Kidney epithelial cell (primary cell): Measurements from ENCODE around the gene RAB17. TPM values are rescaled to one million over a fixed set of nuclear protein-coding genes. Genes with fewer than 3 reads are reported as not detected.
A peak's percentile ranks its signal among the peaks of the same experiment; 100 is the strongest.
"Not testable (repeated sequence)": the region's sequence is repeated elsewhere in the genome, so short reads cannot be mapped to it uniquely, and the experiment has no call there.

ENCODE experiments used
- DNase-seq: peaks from one replicate; pipeline ENCODE4 v3.0.0-alpha.2; 2010; ENCODE audit warnings: low read depth
- H3K27me3 ChIP-seq: 2 replicates; pipeline ENCODE4 v1.6.0; 2011; ENCODE audit warnings: low read length; ENCODE audit not compliant: control insufficient read depth, insufficient read depth
- H3K36me3 ChIP-seq: 2 replicates; pipeline ENCODE4 v1.5.1; 2011; ENCODE audit warnings: low read length; ENCODE audit not compliant: control insufficient read depth, insufficient read depth
- H3K4me3 ChIP-seq: 2 replicates; pipeline ENCODE4 v1.5.1; 2011; ENCODE audit warnings: low read depth, mild to moderate bottlenecking, control low read depth, low read length
- CTCF ChIP-seq: IDR thresholded peaks from 2 replicates; pipeline ENCODE4 v1.5.1; 2011; ENCODE audit warnings: mild to moderate bottlenecking, moderate library complexity, low read length, control low read depth, inconsistent platforms; ENCODE audit not compliant: insufficient read depth, poor library complexity, severe bottlenecking
- total RNA-seq: library from RNA; depleted of rRNA; stranded (reverse); fragments of >200 nt; gene quantifications from 2 replicates; pipeline ENCODE4 v1.2.3, GENCODE V29; 2015

Gene RAB17
- total RNA-seq, 1 donor from 2014 or later = 12.1 TPM

- no peak for DNase-seq
These were observed 22.2 kb upstream of the RAB17 start for GRCh38 chr2:237612527-237613357.

GRCh38 chr2:237606522-237606921, 16.0 kb upstream of the RAB17 start:
- H3K4me3 ChIP-seq, H3K27me3 ChIP-seq, DNase-seq, H3K36me3 ChIP-seq: not testable (repeated sequence)

More at GRCh38 chr2:237612527-237613357, 22.2 kb upstream of the RAB17 start:
- Histone ChIP-seq H3K4me3 (no peak overlapping the region), H3K27me3 (no peaks in the 10 kb centered on the region), H3K36me3 (no peaks in the 10 kb centered on the region)
- TF ChIP-seq CTCF = no peak

- no peak for DNase-seq
- Histone ChIP-seq H3K4me3 (no peak overlapping the region), H3K27me3 (no peaks in the 10 kb centered on the region), H3K36me3 (no peaks in the 10 kb centered on the region)
- TF ChIP-seq CTCF = peak; percentile 34
These were observed 14.4 kb upstream of the RAB17 start for GRCh38 chr2:237604960-237605359.

DNA sequence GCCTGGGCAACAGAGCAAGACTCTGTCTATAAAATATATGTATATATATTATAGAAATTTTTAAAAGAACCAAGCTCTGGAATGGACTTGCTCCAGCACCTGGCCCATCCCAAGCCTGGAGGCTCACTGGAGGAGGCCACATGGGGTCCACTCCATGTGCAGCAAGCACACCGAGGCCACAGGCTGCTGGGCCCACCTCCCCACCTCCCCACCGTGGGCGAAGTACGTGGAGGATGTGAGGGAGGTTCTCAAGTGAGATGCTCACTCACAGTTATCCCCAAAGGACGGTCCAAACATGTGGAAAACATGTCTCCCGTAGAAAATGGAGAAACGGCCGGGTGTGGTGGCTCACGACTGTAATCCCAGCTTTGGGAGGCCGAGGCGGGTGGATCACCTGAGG, 13.9 kb upstream of the RAB17 start:
- no peak for DNase-seq
- no peak for TF ChIP-seq CTCF
- H3K36me3 ChIP-seq = no peaks in the 10 kb centered on the region

GRCh38 chr2:237603718-237604362, 13.3 kb upstream of the RAB17 start:
- no peak for DNase-seq
- no peaks in the 10 kb centered on the region for H3K27me3 ChIP-seq
- H3K36me3 ChIP-seq = no peaks in the 10 kb centered on the region
- no peak for TF ChIP-seq CTCF
- H3K4me3 ChIP-seq = no peak overlapping the region

More for the DNA sequence above, 13.9 kb upstream of the RAB17 start:
- Histone ChIP-seq H3K4me3 (no peak overlapping the region), H3K27me3 (no peaks in the 10 kb centered on the region)

DNA sequence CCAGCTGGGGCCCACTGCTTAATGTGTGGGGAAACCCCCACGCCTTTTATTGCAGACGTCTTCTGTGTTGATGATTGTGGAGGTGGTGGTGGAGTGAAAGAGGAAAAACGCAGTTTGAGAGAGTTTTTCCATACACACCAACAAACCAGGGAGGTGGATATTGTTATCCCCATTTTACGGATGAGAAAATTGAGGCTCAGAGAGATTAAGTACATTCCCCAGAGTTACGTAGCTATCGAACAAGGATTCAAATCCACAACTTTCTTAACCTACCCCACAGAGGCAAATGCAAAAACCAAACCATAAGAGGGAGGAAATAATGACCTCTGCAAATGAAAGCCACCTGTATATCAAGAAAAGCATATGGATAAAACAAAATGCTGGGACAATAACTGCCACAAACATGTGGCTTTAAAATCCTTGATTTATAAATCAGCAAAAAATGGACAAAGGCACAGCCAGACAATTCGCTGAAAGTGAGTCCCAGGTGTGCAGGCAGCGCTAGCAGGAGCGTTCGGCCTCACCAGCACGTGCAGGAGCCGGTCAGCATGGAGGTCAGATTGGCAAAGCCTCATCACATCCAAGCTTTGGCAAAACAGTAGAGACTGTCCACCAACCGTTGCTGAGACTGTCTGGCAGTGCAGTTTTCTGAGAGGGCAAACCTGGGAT, 12.6 kb upstream of the RAB17 start:
- no peak for TF ChIP-seq CTCF
- DNase-seq = no peak
- H3K4me3 ChIP-seq = no peak overlapping the region
- H3K36me3 ChIP-seq = no peaks in the 10 kb centered on the region
- no peaks in the 10 kb centered on the region for H3K27me3 ChIP-seq
